Endometrial microvascular endothelial cells (primary cell): ENCODE results near the gene EFNA5. TPM values are rescaled to one million over a fixed set of nuclear protein-coding genes. Genes with fewer than 3 reads are reported as not detected.

Experiments
- in situ Hi-C: cut with HindIII; loops from 2 replicates; pipeline ENCODE4 v1.10.0; 2017; ENCODE audit warnings: low sequenced_read_pairs, low pct_unique_long_range_greater_than_20kb; ENCODE audit errors: inconsistent ontology term
- total RNA-seq: library from RNA; depleted of rRNA; stranded (reverse); fragments of >200 nt; gene quantifications from one replicate; pipeline ENCODE4 v1.2.3, GENCODE V29; 2015; ENCODE audit errors: inconsistent ontology term

EFNA5 gene
- total RNA-seq, 1 donor from 2014 or later: 7.8 TPM

GRCh38 chr5:107485184-107485583 lies 185.6 kb downstream of the EFNA5 start:
- in situ Hi-C loops: no loop called here

DNA sequence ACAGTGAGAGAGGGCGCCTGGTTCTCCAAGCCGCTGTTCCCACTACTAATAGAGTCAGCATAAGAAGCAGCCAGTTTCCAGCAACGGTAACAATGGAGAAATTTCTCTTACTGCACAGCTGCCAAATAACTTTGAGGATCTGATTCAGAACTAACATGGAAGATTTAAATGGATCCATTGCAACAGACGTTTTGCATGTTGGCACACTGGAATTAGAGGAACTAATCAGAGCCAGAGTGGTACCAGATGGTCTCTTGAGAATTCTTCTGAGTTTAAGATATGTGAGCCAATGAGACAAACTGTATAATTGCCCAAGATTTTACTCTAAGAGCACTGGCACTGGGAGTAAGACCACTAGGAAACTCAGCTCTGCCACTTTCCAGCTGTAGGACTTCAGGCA lies 186.5 kb downstream of the EFNA5 start:
- in situ Hi-C loops: no loop called here

DNA sequence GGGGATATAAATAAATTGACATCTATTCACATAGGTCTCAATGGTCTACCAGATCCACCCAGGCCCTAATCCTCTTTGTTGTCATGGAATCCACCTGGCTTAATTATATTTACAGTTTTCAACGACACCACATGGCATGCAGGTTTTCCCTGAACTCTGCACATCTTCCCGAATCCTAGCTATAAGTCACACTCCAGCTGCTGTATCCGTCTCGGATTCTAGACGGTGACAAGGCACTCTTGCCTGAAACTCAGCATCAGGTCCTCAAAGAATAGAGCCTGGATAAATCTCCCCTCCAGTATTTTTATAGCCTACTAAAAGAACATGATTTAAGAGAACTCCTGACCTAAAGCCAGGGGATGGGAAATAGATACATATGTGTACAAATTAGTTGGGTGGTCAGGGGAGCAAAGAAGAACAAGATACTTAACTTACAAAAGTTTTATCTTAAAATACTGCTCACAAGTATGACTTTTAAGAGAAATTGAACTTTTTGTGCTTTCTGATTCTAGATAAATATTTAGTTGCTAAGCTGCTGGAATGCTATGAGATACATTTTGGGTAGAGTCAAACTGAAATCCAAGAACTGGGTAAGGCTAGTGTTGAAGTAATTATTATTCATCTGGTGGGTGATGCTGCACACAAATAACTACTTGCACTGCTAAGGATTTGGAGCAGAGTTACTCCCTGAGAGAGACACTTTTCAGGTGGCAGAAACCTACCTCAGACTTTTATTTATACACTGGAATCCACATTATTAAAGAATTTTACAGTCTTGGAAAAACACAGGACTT lies 187.3 kb downstream of the EFNA5 start:
- in situ Hi-C loops: no loop called here

DNA sequence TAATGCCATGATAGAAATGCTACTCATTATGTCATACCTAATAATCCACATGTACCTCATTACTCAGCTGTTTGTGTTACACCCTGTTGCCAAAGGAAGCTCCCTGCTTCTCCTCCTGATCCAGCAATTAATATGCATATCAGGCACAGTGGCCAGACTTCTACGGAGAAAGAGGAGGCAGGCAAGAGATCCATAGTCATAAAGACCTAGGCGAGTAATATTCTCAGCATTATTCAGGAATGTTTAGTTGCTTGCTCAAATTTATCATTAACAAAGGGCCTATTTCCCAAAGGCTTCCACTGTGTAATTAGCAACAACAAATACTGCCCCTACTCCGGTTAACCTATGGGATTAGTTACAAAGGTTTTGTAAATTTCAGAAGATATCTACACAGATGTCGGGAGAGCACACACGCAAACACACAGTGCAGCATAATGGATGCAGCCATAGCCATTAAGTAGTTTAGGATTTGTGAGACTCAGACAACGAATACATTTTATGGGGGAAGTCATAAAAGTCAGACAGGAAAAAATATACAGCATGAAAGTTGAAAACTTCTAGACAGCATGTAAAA lies 192.6 kb downstream of the EFNA5 start:
- in situ Hi-C loops: no loop called here

GRCh38 chr5:107477492-107477891 lies 193.2 kb downstream of the EFNA5 start:
- in situ Hi-C loops: no loop called here

DNA sequence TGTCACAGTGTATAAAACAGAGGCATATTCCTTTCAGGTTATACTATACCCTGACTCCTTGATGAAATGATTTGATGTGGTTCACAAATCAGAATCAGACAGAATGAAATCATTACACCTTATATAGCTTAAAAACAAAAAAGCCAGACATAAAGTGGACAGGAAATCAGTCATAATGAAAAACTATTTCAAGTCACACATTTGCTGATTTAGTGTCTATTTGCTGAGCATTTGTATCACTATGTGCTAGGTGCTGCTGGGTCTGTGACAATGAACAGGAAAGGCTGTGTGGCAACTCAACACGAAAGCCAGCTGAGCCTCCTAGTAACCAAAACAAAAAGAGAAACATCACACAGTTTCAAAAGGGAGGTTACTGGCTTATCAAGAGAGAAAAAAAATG lies 194.0 kb downstream of the EFNA5 start:
- in situ Hi-C loops: no loop called here

- in situ Hi-C loops: no loop called here
These were observed 195.8 kb downstream of the EFNA5 start for GRCh38 chr5:107474716-107475489.

DNA sequence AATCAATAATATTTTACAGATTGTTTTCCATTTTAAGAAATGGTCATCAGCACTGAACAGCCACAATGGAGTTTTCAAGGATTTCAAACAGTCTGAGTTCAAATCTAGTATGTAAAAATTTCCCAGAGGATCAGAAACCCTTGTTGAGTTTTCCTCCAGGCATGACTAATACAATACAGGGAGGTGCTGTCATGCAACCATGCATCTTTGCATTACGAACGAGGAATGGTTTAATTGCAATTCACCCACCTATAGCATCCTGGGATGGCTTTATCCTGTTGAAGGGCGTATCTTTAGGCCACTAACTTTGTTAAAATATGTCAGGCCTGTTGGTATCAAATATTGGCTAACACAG lies 196.4 kb downstream of the EFNA5 start:
- in situ Hi-C loops: no loop called here

DNA sequence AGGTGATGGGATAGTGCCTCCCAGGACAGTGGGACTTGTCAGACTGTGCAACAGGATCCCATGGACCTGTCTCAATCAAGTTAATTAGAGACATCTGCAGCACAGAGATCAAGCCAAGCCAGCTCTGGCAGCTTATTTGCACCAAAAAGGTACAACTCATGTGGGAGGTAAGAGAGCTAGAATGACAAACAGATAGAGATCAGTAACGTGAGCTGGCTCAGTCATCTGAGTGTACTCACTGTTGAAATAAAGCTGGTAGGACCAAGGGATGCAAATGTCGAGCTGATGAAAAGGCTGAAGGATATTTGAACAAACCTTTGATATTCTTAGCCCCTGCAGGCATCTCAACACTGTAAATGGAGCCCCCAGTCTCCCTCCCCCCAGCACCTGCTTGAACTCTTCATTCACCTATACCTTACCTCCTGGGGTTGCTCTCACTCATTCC lies 198.1 kb downstream of the EFNA5 start:
- in situ Hi-C loops: no loop called here

GRCh38 chr5:107470295-107470582 lies 200.5 kb downstream of the EFNA5 start:
- in situ Hi-C loops: no loop called here

- in situ Hi-C loops: no loop called here
These were observed 201.0 kb downstream of the EFNA5 start for GRCh38 chr5:107469485-107470294.

DNA sequence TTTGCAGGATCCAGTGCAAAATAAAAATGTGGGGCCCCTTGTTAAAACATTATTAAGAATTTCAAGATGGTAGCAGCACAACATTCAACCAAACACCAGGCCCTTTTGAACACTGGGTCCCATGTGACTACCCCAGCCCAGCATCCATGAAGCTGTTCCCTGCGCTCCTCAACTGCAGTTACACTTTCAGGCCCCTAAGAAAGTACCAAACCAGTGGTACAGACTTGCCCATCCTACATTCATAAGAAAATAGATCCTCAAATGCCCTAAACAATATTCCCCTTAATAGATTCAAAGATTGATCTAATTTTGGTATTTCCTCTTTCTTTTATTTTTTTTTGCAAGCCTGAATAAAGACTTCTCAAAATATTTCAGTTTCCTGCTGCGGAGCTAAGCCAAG lies 201.7 kb downstream of the EFNA5 start:
- in situ Hi-C loops: no loop called here

GRCh38 chr5:107468276-107468675 lies 202.5 kb downstream of the EFNA5 start:
- in situ Hi-C loops: no loop called here

DNA sequence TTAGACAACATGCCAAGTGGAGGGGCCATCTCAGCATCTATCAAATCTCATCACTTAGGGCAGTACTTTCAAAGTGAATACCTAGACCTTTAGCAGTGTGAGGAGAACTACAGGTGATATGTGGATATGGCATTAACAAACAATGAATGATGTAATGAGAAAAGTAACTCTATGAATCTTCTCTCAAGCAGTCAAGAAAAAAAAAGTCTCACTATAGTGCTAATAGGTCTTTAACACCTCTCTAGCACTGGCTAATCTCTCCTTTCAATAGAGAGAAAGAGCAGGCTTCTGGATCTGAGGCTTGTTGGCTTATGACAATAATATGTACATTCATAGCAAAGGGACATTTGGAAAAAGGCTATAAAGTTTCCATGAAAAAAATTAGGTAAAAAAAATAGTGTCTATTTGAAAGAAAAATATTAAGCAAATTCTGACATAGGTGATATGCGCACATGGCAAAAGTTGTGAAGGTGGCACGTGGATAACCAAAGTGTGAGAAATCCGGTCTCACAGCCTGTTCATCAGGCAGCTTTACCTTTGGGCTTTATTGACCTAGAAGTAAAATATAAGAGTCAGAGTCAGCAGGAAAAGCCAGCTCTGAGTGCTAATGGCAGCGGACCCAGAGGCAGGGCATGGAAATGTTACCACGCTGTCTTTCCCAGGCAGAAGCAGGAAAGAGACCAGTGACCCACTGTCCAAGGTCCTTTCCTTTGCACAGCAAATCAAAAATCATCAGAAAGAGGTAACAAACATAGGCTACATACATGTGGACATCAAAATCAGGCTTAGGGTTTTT lies 203.4 kb downstream of the EFNA5 start:
- in situ Hi-C loops: no loop called here

DNA sequence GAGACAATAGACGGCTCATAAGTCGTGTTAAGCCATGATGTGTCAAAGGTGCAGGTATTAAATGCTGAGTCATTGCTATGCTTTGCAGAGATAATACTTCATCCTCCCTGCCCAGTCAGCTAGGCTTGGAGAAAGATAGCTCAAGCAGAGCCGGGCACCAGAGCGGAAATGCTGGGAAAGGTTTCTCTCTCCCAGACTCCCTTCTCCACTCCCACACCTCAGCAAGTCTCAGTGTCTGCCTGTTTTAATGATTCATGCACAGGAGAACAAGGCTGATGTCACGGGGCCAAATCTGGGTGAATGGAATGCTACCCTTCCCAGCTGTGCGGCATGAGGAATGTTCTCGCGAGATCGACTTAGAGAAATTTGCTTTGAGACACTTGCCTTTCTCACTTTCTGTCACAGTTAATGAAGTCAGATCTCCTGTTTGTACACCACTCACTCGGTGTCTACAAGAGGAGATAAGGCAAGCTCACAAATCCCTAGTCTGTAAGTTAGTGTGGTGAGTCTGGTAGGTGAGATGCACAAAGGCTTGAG lies 204.4 kb downstream of the EFNA5 start:
- in situ Hi-C loops: no loop called here

DNA sequence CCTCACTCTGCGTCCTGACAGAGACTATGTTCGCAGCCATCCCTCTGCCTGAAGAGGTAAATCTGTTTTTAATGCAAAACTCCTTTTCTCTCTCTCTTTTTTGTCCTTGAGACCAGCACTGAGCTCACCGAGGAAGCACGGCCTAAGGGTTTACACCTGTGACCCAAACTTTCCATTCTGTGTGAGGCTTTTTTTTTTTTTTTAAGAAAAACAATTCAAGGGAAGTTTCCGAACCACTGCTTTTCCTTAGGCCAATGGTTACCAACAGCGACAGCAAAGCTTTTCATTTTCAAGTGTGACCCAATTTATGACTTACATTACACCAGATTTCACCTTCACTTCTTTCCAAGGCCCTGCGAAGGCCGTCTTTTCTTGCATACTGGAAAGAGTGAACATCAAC lies 205.9 kb downstream of the EFNA5 start:
- in situ Hi-C loops: no loop called here

- in situ Hi-C loops: no loop called here
These were observed 206.3 kb downstream of the EFNA5 start for GRCh38 chr5:107464416-107464815.

- in situ Hi-C loops: no loop called here
These were observed 207.0 kb downstream of the EFNA5 start for GRCh38 chr5:107463731-107464130.
